HEK293T (cell line): ENCODE results near the gene ZFP14.

Experiments used
- CTCF ChIA-PET: fragments of 350-600 bp; formaldehyde crosslinking; extraction: SDS; loops from one replicate; lab custom pipeline; 2021; ENCODE audit warnings: antibody characterized with exemption, inconsistent platforms; lab: Yijun Ruan, JAX
- POLR2A ChIA-PET: fragments of 350-600 bp; formaldehyde crosslinking; extraction: SDS; loops from one replicate; lab custom pipeline; 2020; ENCODE audit warnings: antibody characterized with exemption, inconsistent platforms; lab: Yijun Ruan, JAX
- DNase-seq: peaks from one replicate; pipeline ENCODE4 v3.0.0; 2012; ENCODE audit warnings: mixed read lengths; ENCODE audit errors: extremely low spot score
- ARNT ChIP-seq: fragments of 450-650 bp; IDR thresholded peaks from 2 replicates; pipeline ENCODE4 v1.6.1; 2017; ENCODE audit warnings: mild to moderate bottlenecking
- BHLHE40 ChIP-seq: fragments of 450-650 bp; IDR thresholded peaks from 2 replicates; pipeline ENCODE4 v1.6.1; 2016; ENCODE audit warnings: mild to moderate bottlenecking, moderate library complexity, borderline replicate concordance
- CTBP1 ChIP-seq: fragments of 450-650 bp; IDR thresholded peaks from 2 replicates; pipeline ENCODE4 v1.6.1; 2016; ENCODE audit warnings: borderline replicate concordance
- ELF4 ChIP-seq: fragments of 450-650 bp; IDR thresholded peaks from 2 replicates; pipeline ENCODE4 v1.6.1; 2017; ENCODE audit warnings: antibody characterized with exemption
- FOXA1 ChIP-seq: fragments of 450-650 bp; IDR thresholded peaks from 2 replicates; pipeline ENCODE4 v1.6.1; 2016; ENCODE audit warnings: mild to moderate bottlenecking
- FOXK2 ChIP-seq: fragments of 450-650 bp; IDR thresholded peaks from 2 replicates; pipeline ENCODE4 v1.6.1; 2016; ENCODE audit warnings: mild to moderate bottlenecking
- FOXM1 ChIP-seq: fragments of 450-650 bp; IDR thresholded peaks from 2 replicates; pipeline ENCODE4 v1.6.1; 2017; ENCODE audit warnings: mild to moderate bottlenecking, borderline replicate concordance
- HDGF ChIP-seq: fragments of 450-650 bp; IDR thresholded peaks from 2 replicates; pipeline ENCODE4 v1.6.1; 2017; ENCODE audit warnings: antibody characterized with exemption, borderline replicate concordance
- L3MBTL2 ChIP-seq: fragments of 450-650 bp; conservative IDR thresholded peaks from 2 replicates; pipeline ENCODE4 v1.6.1; 2016; ENCODE audit warnings: mild to moderate bottlenecking
- LEF1 ChIP-seq: fragments of 450-650 bp; IDR thresholded peaks from 2 replicates; pipeline ENCODE4 v1.6.1; 2017; ENCODE audit warnings: mild to moderate bottlenecking, borderline replicate concordance
- NFRKB ChIP-seq: fragments of 450-650 bp; IDR thresholded peaks from 2 replicates; pipeline ENCODE4 v1.6.1; 2016; ENCODE audit warnings: mild to moderate bottlenecking, moderate library complexity
- SP1 ChIP-seq: fragments of 450-650 bp; IDR thresholded peaks from 2 replicates; pipeline ENCODE4 v1.6.1; 2017
- SUZ12 ChIP-seq: fragments of 450-650 bp; IDR thresholded peaks from 2 replicates; pipeline ENCODE4 v1.6.1; 2016; ENCODE audit warnings: mild to moderate bottlenecking
- TARDBP ChIP-seq: fragments of 450-650 bp; IDR thresholded peaks from 2 replicates; pipeline ENCODE4 v1.6.1; 2016
- ZNF384 ChIP-seq: fragments of 450-650 bp; IDR thresholded peaks from 2 replicates; pipeline ENCODE4 v1.6.1; 2016
- TF ChIP-seq, protein P1 (sequence below): fragments of 450-650 bp; IDR thresholded peaks from 2 replicates; pipeline ENCODE4 v1.6.1; 2016

ZFP14 gene

DNA sequence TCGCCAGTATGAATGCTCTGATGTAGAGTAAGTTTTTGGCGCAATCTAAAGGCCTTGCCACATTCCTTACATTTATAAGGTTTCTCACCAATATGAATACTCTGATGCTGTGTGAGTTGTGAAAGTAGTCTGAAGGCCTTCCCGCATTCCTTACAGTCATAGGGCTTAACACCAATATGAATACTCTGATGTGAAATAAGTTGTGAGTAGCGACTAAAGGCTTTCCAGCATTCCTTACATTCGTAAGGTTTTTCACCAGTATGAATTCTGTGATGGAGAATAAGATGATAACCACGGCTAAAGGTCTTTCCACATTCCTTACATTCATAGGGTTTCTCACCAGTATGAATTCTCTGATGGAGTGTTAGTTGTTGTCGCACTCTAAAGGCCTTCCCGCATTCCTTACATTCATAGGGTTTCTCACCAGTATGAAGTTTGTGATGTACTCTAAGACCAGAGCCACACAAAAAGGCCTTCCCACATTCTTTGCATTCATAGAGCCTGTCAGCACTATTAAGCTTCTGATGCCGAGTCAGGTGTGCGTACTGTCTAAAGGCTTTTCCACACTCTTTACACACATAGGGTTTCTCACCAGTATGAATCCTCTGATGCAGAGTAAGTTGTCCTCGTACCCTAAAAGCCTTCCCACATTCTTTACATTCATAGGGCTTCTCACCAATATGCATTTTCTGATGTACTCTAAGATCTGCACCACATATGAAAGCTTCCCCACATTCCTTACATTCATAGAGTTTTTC, 14.1 kb upstream of the ZFP14 start:
- no peak for DNase-seq
- CTCF ChIA-PET = no interaction called here
- POLR2A ChIA-PET = no interaction called here
- TF ChIP-seq FOXM1 (no peak), FOXK2 (no peak), FOXA1 (no peak)

DNA sequence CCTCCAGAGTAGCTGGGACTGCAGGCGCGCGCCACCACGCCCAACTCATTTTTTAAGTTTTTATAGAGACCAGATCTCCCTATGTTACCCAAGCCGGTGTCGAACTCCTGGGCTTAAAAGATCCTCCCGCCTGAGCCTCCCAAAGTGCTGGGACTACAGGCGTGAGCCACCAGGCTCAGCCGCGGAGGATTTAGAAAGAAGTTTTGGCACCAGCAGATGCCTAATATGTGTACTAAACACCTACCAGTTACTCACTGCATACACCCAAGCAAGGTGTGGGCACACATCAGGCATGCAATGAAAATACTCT, 464 bp upstream of the ZFP14 start:
- TF ChIP-seq L3MBTL2 (0 out of 2 replicates have a peak, but pooled peaks have one; percentile 24), SP1 (no peak)
- no peak for DNase-seq
- POLR2A ChIA-PET = interaction anchor here (1.1 to 1.9 kb wide), 4 partner anchors 19 to 955 kb away, joined by 3 to 18 read pairs (median 4); partner anchors contain the start of genes ZFP82 and ZNF566
- CTCF ChIA-PET = interaction anchor here (0.6 kb wide), 1 partner anchor 32 kb away, joined by 3 read pairs; no protein-coding TSS in a partner anchor

DNA sequence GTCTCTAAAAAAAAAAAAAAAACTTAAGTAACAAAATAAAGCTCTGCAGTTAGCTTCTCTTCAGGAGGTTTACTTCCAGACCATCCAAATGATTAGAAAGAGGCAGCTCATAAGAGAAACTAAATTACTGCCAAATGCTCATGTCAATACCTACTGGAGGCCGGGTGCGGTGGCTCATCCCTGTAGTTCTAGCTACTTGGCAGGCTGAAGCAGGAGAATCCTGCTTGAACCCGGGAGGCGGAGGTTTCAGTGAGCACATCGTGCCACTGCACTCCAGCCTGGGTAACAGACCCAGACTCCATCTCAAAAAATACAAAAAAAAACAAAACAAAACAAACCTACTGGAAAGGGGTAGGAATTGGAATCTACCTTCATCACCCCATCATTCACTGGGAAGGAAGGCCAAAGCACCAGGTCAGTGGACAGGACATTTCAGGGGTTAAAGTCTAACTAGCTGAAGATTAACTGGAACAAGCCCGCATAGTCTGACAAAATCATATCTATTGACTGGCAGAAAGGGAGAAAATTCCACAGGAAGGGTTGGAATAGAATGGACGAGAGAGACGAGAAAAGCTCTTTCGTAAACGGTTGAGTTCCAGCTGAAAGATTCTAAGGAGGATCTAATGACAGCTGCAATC, 1.3 kb downstream of the ZFP14 start:
- no peak for DNase-seq
- TF ChIP-seq LEF1 = no peak
- no peak for TF ChIP-seq FOXK2
- TF ChIP-seq, protein P1, sequence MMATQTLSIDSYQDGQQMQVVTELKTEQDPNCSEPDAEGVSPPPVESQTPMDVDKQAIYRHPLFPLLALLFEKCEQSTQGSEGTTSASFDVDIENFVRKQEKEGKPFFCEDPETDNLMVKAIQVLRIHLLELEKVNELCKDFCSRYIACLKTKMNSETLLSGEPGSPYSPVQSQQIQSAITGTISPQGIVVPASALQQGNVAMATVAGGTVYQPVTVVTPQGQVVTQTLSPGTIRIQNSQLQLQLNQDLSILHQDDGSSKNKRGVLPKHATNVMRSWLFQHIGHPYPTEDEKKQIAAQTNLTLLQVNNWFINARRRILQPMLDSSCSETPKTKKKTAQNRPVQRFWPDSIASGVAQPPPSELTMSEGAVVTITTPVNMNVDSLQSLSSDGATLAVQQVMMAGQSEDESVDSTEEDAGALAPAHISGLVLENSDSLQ = no peak
- no peak for TF ChIP-seq ARNT
- no peak for TF ChIP-seq NFRKB
- ChIA-PET CTCF (no interaction called here), POLR2A (interaction anchor here (0.9 to 1.9 kb wide), 4 partner anchors 21 to 473 kb away, joined by 3 to 18 read pairs (median 6); partner anchors contain the start of genes POLR2I, TBCB, ZNF345 and ZNF566)

DNA sequence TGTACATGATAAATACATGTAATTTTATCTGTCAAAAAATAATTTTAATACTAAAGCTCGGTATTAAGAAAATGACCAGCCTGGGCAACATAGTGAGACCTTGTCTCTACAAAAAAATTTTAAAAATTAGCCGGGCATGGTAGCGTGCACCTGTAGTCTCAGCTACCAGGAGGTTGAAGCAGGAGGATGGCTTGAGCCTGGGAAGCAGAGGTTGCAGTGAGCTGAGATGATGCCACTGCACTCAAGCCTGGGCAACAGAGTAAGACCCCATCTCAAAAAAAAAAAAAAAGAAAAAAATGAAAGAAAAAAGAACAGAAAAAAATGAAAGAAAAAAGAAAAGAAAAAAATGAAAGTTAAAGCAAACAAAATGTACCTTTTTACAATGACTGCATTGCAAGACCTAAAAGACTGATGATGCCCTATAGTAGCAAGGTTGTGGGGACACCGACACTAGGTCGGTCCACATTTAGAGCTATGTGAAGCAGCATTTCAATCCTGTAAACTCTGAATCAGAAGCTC, 5.3 kb downstream of the ZFP14 start:
- DNase-seq = no peak
- no peak for TF ChIP-seq ZNF384
- no peak for TF ChIP-seq L3MBTL2
- TF ChIP-seq LEF1 = no peak
- TF ChIP-seq, protein P1 = no peak
- no peak for TF ChIP-seq TARDBP
- no peak for TF ChIP-seq ELF4
- TF ChIP-seq FOXA1 = no peak
- TF ChIP-seq HDGF = no peak
- no peak for TF ChIP-seq FOXK2
- no peak for TF ChIP-seq BHLHE40
- ChIA-PET CTCF (interaction anchor here (0.7 kb wide), 1 partner anchor 106 kb away, joined by 3 read pairs; no protein-coding TSS in a partner anchor), POLR2A (no interaction called here)

DNA sequence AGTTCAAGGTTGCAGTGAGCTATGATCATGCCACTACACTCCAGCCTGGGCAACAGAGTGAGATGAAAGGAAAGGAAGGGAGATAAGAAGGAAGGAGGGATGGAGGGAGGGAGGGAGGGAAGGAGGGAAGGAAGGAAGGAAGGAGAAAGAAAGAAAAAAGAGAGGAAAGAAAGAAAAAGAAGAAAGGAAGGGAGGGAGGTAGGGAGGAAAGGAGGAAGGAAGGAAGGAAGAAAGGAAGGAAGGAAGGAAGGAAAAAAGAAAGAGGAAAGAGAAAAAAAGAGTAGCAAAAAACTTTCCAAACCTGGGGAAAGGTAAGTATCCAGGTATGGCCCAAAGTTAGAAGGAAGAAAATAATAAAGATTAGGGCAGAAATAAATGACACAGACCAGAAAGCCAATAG, 7.1 kb downstream of the ZFP14 start:
- POLR2A ChIA-PET = no interaction called here
- CTCF ChIA-PET = no interaction called here
- DNase-seq = no peak
- TF ChIP-seq FOXA1 (no peak), FOXM1 (no peak), BHLHE40 (no peak), HDGF (no peak), TARDBP (no peak), ELF4 (no peak), L3MBTL2 (no peak), CTBP1 (no peak), ARNT (no peak), ZNF384 (no peak), LEF1 (no peak), NFRKB (no peak), SP1 (no peak), FOXK2 (no peak), SUZ12 (no peak)
- TF ChIP-seq, protein P1 = no peak

DNA sequence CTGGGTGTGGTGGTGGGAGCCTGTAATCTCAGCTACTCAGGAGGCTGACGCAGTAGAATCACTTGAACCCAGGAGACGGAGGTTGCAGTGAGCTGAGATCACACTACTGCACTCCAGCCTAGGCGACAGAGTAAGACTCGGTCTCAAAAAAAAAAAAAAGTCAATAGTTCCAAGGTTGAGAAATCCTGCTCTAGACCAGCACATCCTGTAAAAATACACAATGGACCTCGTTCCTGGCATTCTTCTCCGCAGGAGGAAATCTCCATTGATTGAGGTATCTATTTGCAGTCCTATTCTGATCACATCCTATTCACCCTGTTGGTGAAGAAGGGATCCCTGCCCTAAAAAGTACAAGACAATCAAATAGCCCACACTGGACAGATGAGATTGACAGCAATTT, 15.2 kb downstream of the ZFP14 start:
- TF ChIP-seq NFRKB (no peak), TARDBP (no peak), BHLHE40 (no peak), FOXK2 (no peak), SUZ12 (no peak), LEF1 (no peak), SP1 (no peak), ZNF384 (no peak), L3MBTL2 (no peak), FOXA1 (no peak), ELF4 (no peak), CTBP1 (no peak), FOXM1 (no peak), ARNT (no peak), HDGF (no peak)
- TF ChIP-seq, protein P1 = no peak
- no peak for DNase-seq
- ChIA-PET CTCF (no interaction called here), POLR2A (no interaction called here)
